Measurements from ENCODE around the gene KIF26B.

- TF ChIP-seq SUZ12 (IDR thresholded peaks at IDR 0.05; ENCODE audit: extremely low read depth, insufficient read depth, insufficient read length), result no peak
- TF ChIP-seq YY1 (IDR thresholded peaks at IDR 0.05; ENCODE audit: insufficient read depth, insufficient read length), result no peak
Measured at GRCh38 chr1:245195398-245195797, 40.6 kb downstream of the KIF26B start.

All from NT2/D1 (cell line).